ENCODE data around the gene SUSD1. TPM values are rescaled to one million over a fixed set of nuclear protein-coding genes. Genes with fewer than 3 reads are reported as not detected.

SUSD1 gene
- total RNA-seq, 4 donors from 2014 or later, result 5.9 to 10.0 (median 7.4) TPM

DNA sequence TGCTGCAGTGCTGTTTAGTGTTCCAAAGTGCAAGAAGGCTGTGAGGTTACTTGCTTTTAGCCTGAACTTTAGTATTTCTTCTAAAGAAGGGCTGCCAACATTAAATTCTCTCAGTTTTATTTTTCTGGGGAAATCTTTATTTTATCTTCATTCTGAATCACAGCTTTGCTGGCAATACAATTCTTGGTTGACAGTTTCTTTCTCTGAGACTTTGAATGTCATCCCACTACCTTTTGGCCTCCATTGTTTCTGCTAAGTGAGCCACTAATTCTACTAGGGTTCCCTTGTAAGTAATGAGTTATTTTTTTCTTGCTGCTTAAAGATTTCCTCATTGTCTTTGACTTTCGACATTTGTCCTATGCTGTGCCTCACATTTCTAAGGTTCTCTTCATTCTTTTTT lies 32.4 kb upstream of the SUSD1 start:
- H3K27ac ChIP-seq, result no peak overlapping the region
- peaks cover 0 to 58% of the 10 kb centered on the region in 2 donors for H3K36me3 ChIP-seq
- peaks cover 0 to 22% (median 0%) of the 10 kb centered on the region in 3 donors for H3K9me3 ChIP-seq
- no peak for TF ChIP-seq POLR2A (IDR thresholded peaks at IDR 0.05)
- TF ChIP-seq, protein P1, sequence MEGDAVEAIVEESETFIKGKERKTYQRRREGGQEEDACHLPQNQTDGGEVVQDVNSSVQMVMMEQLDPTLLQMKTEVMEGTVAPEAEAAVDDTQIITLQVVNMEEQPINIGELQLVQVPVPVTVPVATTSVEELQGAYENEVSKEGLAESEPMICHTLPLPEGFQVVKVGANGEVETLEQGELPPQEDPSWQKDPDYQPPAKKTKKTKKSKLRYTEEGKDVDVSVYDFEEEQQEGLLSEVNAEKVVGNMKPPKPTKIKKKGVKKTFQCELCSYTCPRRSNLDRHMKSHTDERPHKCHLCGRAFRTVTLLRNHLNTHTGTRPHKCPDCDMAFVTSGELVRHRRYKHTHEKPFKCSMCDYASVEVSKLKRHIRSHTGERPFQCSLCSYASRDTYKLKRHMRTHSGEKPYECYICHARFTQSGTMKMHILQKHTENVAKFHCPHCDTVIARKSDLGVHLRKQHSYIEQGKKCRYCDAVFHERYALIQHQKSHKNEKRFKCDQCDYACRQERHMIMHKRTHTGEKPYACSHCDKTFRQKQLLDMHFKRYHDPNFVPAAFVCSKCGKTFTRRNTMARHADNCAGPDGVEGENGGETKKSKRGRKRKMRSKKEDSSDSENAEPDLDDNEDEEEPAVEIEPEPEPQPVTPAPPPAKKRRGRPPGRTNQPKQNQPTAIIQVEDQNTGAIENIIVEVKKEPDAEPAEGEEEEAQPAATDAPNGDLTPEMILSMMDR (IDR thresholded peaks at IDR 0.05), result no peak
- TF ChIP-seq EP300 (IDR thresholded peaks at IDR 0.05), result no peak
- no peak for TF ChIP-seq POLR2AphosphoS5 (IDR thresholded peaks at IDR 0.05)
- H3K27me3 ChIP-seq, result no peaks in the 10 kb centered on the region
- ATAC-seq, result no peak
- H3K4me3 ChIP-seq, result no peak overlapping the region
- H3K4me1 ChIP-seq, result no peaks in the 10 kb centered on the region
- WGBS, 2 donors (ENCODE audit: low coverage in 1 of 2), result 83 to 100% methylated on average over 1 of the region's 1 CpG

DNA sequence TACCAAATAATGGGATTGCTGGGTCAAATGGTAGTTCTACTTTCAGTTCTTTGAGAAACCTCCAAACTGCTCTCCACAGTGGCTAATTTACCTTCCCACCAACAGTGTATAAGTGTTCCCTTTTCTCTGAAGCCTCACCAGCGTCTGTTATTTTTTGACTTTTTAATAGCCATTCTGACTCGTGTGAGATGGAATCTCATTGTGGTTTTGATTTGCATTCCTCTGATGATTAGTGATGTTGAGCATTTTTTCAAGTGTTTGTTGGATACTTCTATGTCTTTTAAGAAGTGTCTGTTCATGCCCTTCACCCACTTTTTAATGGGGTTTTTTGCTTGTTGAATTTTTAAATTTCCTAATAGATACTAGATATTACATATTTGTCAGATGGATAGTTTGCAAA lies 28.4 kb upstream of the SUSD1 start:
- Histone ChIP-seq H3K4me3 (no peak overlapping the region), H3K36me3 (peaks cover 0 to 20% of the 10 kb centered on the region in 2 donors), H3K4me1 (no peaks in the 10 kb centered on the region), H3K9me3 (peaks cover 0 to 16% (median 0%) of the 10 kb centered on the region in 3 donors), H3K27me3 (no peaks in the 10 kb centered on the region), H3K27ac (no peak overlapping the region)
- ATAC-seq, result no peak
- WGBS, 2 donors (ENCODE audit: low coverage in 1 of 2), result 69 to 71% methylated on average over 2 of the region's 2 CpGs
- no peak for TF ChIP-seq POLR2A (IDR thresholded peaks at IDR 0.05)
- TF ChIP-seq POLR2AphosphoS5 (IDR thresholded peaks at IDR 0.05), result no peak
- TF ChIP-seq, protein P1 (IDR thresholded peaks at IDR 0.05), result no peak
- no peak for TF ChIP-seq EP300 (IDR thresholded peaks at IDR 0.05)

DNA sequence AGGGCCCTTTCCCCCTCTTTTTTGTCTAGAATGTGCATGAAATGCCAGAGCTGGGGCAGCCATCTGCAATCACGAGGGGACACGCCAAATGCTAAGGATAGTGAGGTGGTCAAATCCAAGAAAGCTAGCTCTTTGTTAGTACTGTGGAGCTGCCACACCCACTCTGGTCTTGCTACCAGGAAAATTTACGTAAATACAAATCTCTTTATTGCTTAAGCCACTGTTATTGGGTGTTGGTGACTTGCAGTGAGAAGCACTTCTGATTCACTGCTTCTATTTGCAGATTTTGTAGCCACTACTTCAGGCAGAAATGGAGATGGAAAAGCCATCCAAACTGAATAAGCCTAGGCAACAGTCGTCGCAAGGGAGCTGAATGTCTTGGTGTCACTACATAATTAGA lies 25.6 kb upstream of the SUSD1 start:
- TF ChIP-seq POLR2AphosphoS5 (IDR thresholded peaks at IDR 0.05), result no peak
- TF ChIP-seq POLR2A (IDR thresholded peaks at IDR 0.05), result no peak
- TF ChIP-seq EP300 (IDR thresholded peaks at IDR 0.05), result no peak
- TF ChIP-seq, protein P1 (IDR thresholded peaks at IDR 0.05), result no peak
- H3K27me3 ChIP-seq, result no peaks in the 10 kb centered on the region
- H3K4me1 ChIP-seq, result no peaks in the 10 kb centered on the region
- no peaks in the 10 kb centered on the region for H3K9me3 ChIP-seq
- H3K36me3 ChIP-seq, result no peaks in the 10 kb centered on the region
- WGBS, 2 donors (ENCODE audit: low coverage in 1 of 2), result 95 to 97% methylated on average over 3 to 5 of the region's 5 CpGs
- H3K4me3 ChIP-seq, result no peak overlapping the region
- no peak for ATAC-seq
- H3K27ac ChIP-seq, result no peak overlapping the region

DNA sequence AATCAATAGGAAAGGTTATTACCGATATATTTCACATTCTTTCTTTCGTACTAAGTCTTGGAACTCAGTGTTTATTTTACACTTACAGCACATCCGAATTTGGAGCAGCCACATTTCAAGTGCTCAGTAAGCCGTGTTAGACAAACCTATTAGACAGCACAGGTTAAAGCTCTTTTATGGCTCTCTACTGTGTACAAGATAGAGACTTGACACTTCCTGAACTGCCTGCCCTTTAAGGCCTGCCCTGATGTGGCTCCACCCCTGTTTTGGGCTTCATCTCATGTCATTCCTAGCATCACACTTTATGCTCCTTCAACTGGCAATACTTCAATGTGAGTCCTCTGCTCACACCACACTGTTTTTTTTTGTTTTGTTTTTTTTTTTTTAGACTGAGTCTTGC lies 23.5 kb upstream of the SUSD1 start:
- Histone ChIP-seq H3K4me3 (no peak overlapping the region), H3K27me3 (no peaks in the 10 kb centered on the region), H3K36me3 (no peaks in the 10 kb centered on the region), H3K27ac (no peak overlapping the region), H3K9me3 (no peaks in the 10 kb centered on the region), H3K4me1 (no peaks in the 10 kb centered on the region)
- no peak for ATAC-seq
- WGBS, 2 donors (ENCODE audit: low coverage in 1 of 2), result 33 to 56% methylated on average over 4 of the region's 4 CpGs
- TF ChIP-seq POLR2AphosphoS5 (IDR thresholded peaks at IDR 0.05) (no peak), POLR2A (IDR thresholded peaks at IDR 0.05) (no peak), EP300 (IDR thresholded peaks at IDR 0.05) (no peak)
- TF ChIP-seq, protein P1 (IDR thresholded peaks at IDR 0.05), result no peak

DNA sequence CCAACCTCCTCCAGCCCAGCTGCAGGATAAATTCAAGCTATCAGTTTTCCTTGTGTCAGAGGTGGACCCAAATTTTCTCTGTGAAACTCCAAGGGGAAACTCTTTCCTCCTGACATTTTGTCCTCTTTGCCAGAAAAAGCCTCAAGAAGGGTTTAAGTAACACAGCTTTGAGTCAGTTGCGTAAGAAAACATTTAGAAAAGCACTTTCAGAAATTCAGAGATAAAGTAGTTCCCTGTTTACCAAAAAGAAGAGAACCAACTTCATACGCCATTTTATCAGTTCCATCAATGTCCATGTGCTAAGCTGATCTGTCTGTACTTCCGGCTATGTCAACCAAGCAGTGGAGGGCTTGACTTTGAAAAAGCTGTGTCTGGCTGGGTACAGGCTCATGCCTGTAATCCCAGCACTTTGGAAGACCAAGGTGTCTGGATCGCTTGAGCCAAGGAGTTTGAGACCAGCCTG lies 19.9 kb upstream of the SUSD1 start:
- TF ChIP-seq, protein P1 (IDR thresholded peaks at IDR 0.05), result no peak
- Histone ChIP-seq H3K27ac (peak overlapping the region in 2 of 4 donors; percentile 12 to 46), H3K36me3 (no peaks in the 10 kb centered on the region), H3K27me3 (no peaks in the 10 kb centered on the region), H3K4me3 (no peak overlapping the region), H3K9me3 (no peaks in the 10 kb centered on the region), H3K4me1 (no peaks in the 10 kb centered on the region)
- ATAC-seq, result no peak
- WGBS, 2 donors (ENCODE audit: low coverage in 1 of 2), result 81 to 85% methylated on average over 3 to 4 of the region's 4 CpGs
